ENCODE measurements around the gene ANO6. TPM values are rescaled to one million over a fixed set of nuclear protein-coding genes. Genes with fewer than 3 reads are reported as not detected.
"Not testable (repeated sequence)": the region's sequence is repeated elsewhere in the genome, so short reads cannot be mapped to it uniquely, and the experiment has no call there.

The ANO6 gene
- total RNA-seq, 1 experiment from 2014 or later: 59.3 TPM

- Histone ChIP-seq H3K36me3 (ENCODE audit: insufficient read depth, low read length, poor library complexity, severe bottlenecking) (no peaks in the 10 kb centered on the region), H3K27ac (ENCODE audit: low read depth, low read length, poor library complexity, severe bottlenecking) (peak overlapping the region; percentile 73), H3K4me3 (ENCODE audit: low read depth, low read length, poor library complexity, severe bottlenecking) (no peak overlapping the region), H3K4me1 (ENCODE audit: insufficient read depth, low read length, poor library complexity, severe bottlenecking) (peaks cover 64% of the 10 kb centered on the region), H3K9me3 (ENCODE audit: low read depth, low read length, poor library complexity, severe bottlenecking) (no peaks in the 10 kb centered on the region), H3K27me3 (replicated peaks; ENCODE audit: insufficient read depth, low read depth, low read length, poor library complexity) (no peaks in the 10 kb centered on the region)
- POLR2A ChIA-PET (ENCODE audit: low non-redundant PET): no interaction called here
- peak; percentile 79 for DNase-seq (ENCODE audit: low spot score)
- no TSS peak for BruUV-seq (replicated peaks)
- CTCF ChIA-PET: no interaction called here
- intact Hi-C loops (cut with micrococcal nuclease; ENCODE audit: unreplicated experiment): no loop called here
- no peak for TF ChIP-seq CTCF (conservative IDR thresholded peaks at IDR 0.05; ENCODE audit: low read depth, low read length)
- TF ChIP-seq EZH2 (IDR thresholded peaks at IDR 0.05; ENCODE audit: borderline replicate concordance, low read depth, low read length, poor library complexity, severe bottlenecking): no peak
Observed at GRCh38 chr12:45260104-45260815, 44.4 kb downstream of the ANO6 start.

- Histone ChIP-seq H3K36me3 (ENCODE audit: insufficient read depth, low read length, poor library complexity, severe bottlenecking) (no peaks in the 10 kb centered on the region), H3K9me3 (ENCODE audit: low read depth, low read length, poor library complexity, severe bottlenecking) (no peaks in the 10 kb centered on the region), H3K4me1 (ENCODE audit: insufficient read depth, low read length, poor library complexity, severe bottlenecking) (peaks cover 63% of the 10 kb centered on the region), H3K27me3 (replicated peaks; ENCODE audit: insufficient read depth, low read depth, low read length, poor library complexity) (no peaks in the 10 kb centered on the region), H3K27ac (ENCODE audit: low read depth, low read length, poor library complexity, severe bottlenecking) (peak overlapping the region; percentile 73), H3K4me3 (ENCODE audit: low read depth, low read length, poor library complexity, severe bottlenecking) (no peak overlapping the region)
- CTCF ChIA-PET: no interaction called here
- POLR2A ChIA-PET (ENCODE audit: low non-redundant PET): no interaction called here
- no TSS peak for BruUV-seq (replicated peaks)
- DNase-seq (ENCODE audit: low spot score): no peak
- intact Hi-C loops (cut with micrococcal nuclease; ENCODE audit: unreplicated experiment): no loop called here
- no peak for TF ChIP-seq CTCF (conservative IDR thresholded peaks at IDR 0.05; ENCODE audit: low read depth, low read length)
- TF ChIP-seq EZH2 (IDR thresholded peaks at IDR 0.05; ENCODE audit: borderline replicate concordance, low read depth, low read length, poor library complexity, severe bottlenecking): no peak
Observed at GRCh38 chr12:45260854-45261253, 45.0 kb downstream of the ANO6 start.

- BruUV-seq (replicated peaks); POLR2A ChIA-PET (ENCODE audit: low non-redundant PET); H3K27ac ChIP-seq (ENCODE audit: low read depth, low read length, poor library complexity, severe bottlenecking); H3K36me3 ChIP-seq (ENCODE audit: insufficient read depth, low read length, poor library complexity, severe bottlenecking); H3K27me3 ChIP-seq (replicated peaks; ENCODE audit: insufficient read depth, low read depth, low read length, poor library complexity); DNase-seq (ENCODE audit: low spot score); H3K4me3 ChIP-seq (ENCODE audit: low read depth, low read length, poor library complexity, severe bottlenecking); H3K9me3 ChIP-seq (ENCODE audit: low read depth, low read length, poor library complexity, severe bottlenecking); intact Hi-C loops (cut with micrococcal nuclease; ENCODE audit: unreplicated experiment); CTCF ChIA-PET: not testable (repeated sequence)
- H3K4me1 ChIP-seq (ENCODE audit: insufficient read depth, low read length, poor library complexity, severe bottlenecking): peaks cover 59% of the 10 kb centered on the region
Observed at GRCh38 chr12:45262185-45262584, 46.3 kb downstream of the ANO6 start.

- TF ChIP-seq EZH2 (IDR thresholded peaks at IDR 0.05; ENCODE audit: borderline replicate concordance, low read depth, low read length, poor library complexity, severe bottlenecking) (no peak), CTCF (conservative IDR thresholded peaks at IDR 0.05; ENCODE audit: low read depth, low read length) (no peak)
- Histone ChIP-seq H3K9me3 (ENCODE audit: low read depth, low read length, poor library complexity, severe bottlenecking) (no peaks in the 10 kb centered on the region), H3K4me3 (ENCODE audit: low read depth, low read length, poor library complexity, severe bottlenecking) (no peak overlapping the region), H3K27me3 (replicated peaks; ENCODE audit: insufficient read depth, low read depth, low read length, poor library complexity) (no peaks in the 10 kb centered on the region), H3K36me3 (ENCODE audit: insufficient read depth, low read length, poor library complexity, severe bottlenecking) (no peaks in the 10 kb centered on the region), H3K27ac (ENCODE audit: low read depth, low read length, poor library complexity, severe bottlenecking) (no peak overlapping the region), H3K4me1 (ENCODE audit: insufficient read depth, low read length, poor library complexity, severe bottlenecking) (peaks cover 52% of the 10 kb centered on the region)
- ChIA-PET CTCF (no interaction called here), POLR2A (ENCODE audit: low non-redundant PET) (no interaction called here)
- no peak for DNase-seq (ENCODE audit: low spot score)
- intact Hi-C loops (cut with micrococcal nuclease; ENCODE audit: unreplicated experiment): no loop called here
- no TSS peak for BruUV-seq (replicated peaks)
Observed at GRCh38 chr12:45263587-45263986, 47.7 kb downstream of the ANO6 start.
